Activated T-helper 9 cell treated with anti-CD3 and anti-CD28 coated beads, Interleukin-2, amount 50 U/mL, for 16 hours (primary cell): ENCODE results near the gene MRPS27.
"Not testable (repeated sequence)": the region's sequence is repeated elsewhere in the genome, so short reads cannot be mapped to it uniquely, and the experiment has no call there.

ENCODE experiments used
- DNase-seq: peaks from one replicate; pipeline ENCODE4 v3.0.0-alpha.2; 2020; ENCODE audit warnings: low read depth

Gene MRPS27

GRCh38 chr5:72325566-72326305 is 5.7 kb upstream of the MRPS27 start:
- no peak for DNase-seq

DNA sequence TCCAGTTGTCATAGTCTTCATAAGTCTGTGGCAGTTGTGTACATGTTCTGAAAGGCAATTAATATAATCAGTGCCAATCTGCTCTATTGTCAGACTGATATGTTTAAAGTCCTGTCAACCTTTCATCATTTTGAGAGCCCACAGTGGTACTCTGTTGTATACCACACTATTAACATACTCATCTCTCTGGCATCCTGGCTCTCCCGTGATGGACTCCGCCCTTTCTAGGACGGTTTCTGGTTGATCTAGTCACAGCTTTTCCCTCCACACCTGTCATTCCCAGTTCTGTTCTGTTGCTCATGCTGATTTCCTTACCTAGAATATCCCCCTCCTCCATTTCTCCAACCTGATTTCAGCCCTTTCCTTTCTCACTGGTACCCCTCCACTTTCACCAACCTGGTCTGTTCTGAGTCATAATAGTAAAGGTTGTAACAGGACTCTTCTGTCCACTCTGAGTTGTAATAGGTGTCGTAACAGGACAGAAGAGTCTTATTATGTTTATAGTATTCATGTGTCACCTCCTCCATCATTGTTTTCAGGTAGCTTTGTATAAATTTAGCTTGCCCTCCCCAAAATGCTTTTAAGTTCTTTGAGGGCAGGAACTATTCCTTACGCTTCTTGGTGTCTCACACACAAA is 4.3 kb upstream of the MRPS27 start:
- DNase-seq = no peak

DNA sequence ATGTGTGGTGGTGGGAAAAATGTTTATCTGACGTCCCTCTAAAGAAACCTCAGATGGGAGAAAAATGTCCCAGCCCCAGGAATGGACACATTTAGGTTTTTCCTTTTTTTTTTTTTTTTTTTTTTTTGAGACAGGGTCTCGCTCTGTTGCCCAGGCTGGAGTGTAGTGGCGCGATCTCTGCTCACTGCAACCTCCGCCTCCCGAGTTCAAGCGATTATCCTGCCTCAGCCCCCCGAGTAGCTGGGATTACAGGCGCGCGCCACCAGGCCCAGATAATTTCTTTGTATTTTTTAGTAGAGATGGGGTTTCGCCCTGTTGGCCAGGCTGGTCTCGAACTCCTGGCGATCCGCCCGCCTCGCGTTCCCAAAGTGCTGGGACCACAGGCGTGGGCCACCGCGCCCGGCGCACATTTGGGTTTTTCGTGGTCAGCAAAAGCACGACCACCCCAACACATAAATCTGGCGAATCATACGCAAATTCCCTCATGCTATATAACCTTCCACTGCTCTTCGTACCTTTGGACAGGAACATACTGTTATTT is 535 bp downstream of the MRPS27 start:
- DNase-seq = not testable (repeated sequence)

DNA sequence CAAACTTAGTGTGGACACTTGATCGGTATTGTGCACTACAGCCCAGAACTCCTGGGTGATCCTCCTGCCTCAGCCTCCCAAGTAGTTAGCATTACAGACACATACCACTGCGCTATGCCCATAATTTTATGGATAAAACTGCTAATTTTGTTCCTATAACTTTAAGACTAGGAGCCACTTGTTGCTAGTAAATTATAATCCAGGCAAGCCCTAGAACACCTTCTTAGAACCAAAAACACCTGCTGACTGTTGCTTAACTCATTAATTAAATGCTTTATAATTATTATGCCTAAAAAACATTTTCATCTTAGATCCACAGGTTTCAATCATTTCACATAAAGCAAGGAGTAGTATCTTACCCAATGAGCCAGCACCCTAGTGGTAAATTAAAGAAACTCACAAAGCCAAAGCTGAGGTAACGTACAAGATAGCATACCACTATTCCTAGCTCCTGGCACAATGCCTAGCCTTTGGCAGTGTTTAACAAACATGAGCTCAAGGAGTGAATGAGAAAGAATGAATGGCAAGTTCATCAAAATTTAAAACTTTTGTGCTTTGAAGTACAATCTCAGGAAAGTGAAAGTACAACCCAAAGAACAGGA is 5.4 kb downstream of the MRPS27 start:
- no peak for DNase-seq

- DNase-seq = no peak
Measured at GRCh38 chr5:72313141-72313540, 6.9 kb downstream of the MRPS27 start.

DNA sequence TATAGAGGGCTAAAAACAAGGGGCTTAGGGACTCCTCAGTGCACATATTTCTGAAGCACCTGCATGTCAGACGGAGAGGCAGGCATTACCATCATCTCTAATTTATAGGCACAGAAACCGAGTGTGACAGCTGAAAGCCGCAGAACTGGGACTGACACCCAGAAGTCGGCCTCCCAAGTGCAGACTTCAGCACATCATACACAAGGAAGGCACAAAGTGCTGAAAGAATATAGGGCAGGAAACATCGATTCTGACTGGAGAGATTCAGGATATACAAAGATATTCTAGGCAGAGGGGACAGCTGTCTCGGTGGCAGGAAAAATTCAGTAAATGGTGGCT is 11.2 kb downstream of the MRPS27 start:
- no peak for DNase-seq

DNA sequence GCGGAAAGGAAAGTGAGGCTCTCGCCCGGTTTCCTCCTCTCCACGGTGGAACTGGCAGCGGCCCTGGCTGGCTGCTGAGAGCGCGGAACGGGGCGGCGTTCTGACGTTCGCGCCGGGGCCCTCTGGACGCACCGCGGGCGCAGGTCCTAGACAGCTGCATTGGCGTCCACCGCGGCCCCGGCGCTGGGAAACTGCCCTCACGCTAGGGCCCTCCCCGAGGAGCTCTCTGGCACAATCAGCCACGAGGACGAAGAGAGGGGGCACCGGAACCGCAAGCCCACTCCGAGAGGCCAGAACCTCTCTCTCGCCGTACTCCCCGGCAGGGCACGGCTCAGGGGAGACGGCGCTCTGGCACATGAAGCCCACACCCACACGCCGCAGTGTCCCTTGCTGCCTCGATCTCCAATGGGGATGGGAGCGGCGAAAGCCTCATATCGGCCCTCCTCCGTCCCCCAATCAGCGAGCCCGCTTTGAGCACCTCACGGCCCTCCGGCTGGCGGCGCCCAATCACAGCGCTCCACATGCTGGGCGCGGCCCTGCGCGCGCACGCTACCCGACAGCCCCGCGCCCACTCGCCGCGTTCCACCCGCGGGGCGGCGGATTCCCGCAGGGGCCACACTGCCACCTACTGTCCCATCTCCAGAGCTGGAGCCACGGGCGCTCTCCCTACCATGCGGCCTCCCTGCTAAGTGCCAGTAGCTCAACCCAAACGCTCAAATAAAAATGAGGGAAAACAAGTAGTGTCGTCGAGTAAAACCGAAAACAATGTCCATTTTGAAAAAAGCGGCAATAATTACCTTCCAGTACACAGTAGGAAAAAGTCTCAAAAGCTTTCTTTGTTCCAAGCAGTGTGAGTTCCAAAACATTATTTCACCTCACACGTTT is 11.8 kb downstream of the MRPS27 start:
- DNase-seq = peak; percentile 95

DNA sequence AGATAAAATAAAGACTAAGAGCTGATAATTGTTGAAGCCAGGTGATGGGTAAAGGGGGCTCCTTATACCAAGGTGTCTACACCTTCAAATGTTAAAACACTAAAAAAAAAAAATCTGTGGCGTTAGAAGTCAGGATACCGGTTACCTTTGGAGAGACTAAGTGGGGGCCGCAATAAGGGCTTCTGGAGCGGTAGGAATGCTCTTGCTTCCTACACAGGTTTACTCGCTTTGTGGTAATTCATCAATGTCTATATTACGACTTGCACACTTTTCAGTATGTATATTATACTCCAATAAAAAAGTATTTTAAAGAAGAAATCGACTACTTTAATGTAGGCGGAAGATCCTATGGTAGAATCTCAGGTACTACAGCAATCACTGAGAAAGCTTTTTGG is 12.5 kb downstream of the MRPS27 start:
- no peak for DNase-seq

DNA sequence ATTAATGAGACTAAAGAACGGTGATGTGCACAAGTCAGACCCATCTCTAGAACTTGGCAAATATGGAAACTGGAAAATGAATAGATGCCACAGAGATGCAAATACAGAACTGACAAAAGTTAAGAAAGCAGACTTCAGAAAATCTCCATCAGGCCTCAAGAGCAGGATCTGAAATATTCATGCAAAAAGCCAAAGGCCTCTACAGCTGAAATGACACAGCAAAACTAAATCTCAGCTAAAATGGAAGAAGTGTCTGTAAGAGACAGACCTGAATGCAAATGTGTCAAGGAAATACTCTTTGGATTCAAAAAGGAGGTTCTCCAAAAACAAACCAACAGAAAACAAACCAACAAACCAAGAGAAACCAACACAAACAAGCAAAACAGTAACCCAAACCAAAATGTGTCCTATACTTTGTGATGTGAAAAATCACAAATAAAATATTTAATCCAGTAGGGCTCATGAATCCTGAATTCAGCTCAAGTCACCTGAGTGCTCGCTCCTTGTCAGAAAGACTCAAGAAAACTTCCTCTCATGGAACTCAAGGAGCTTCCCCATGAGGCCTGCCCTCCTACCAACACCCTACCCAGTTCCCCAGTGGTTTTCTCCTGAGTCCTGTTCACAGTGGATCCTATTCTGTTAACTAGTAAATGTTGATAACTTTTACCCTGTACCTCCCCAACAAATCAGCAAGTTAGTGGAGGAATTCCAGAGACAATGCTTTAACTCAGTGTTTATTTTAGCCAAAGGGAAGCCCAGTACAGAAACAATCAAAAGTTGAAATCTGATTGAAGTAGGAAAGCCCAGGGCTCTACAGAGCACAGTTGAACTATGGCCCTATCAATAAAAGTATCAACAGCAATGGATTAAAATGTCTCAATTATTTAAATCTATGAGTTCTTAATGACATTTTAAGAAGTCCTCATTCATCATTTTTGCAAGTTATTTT is 14.6 kb downstream of the MRPS27 start:
- DNase-seq = no peak

DNA sequence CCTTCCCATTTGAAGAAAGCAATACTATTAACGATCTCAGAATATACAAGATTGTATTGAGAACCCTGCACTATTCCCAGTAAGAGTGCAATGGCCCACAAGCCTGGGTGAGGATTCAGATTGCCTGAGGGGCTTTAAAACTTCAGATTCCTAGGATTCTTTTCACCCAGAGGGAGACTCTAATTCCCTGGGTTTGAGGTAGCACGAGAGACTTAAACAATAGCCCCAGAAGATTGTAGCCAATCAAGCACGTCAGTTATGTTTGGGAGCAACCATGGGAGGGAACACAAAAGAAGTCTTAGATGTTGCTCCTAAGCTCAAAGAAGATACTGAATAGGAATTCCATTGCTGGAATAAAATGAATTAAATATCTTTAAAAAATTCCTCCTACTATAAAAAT is 17.9 kb downstream of the MRPS27 start:
- no peak for DNase-seq

DNA sequence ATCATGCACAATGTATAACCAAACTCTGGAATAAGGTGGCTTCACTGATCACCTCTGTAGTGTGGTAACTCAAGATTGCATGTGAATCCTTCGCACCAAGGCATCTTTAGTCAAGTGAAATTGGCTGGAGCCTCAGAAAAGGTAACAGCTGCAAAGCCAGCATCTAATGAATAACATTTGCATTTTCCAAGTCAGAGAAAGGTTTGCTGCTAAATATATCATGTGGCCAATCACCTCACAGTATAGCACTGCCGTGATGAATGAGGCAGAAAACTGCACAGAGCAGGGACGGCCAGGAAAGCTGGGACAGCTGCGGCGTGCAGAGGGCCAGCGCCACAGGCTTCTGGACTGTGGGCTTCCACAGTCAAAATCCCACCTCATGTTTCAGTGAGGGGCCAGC is 18.5 kb downstream of the MRPS27 start:
- DNase-seq = no peak

DNA sequence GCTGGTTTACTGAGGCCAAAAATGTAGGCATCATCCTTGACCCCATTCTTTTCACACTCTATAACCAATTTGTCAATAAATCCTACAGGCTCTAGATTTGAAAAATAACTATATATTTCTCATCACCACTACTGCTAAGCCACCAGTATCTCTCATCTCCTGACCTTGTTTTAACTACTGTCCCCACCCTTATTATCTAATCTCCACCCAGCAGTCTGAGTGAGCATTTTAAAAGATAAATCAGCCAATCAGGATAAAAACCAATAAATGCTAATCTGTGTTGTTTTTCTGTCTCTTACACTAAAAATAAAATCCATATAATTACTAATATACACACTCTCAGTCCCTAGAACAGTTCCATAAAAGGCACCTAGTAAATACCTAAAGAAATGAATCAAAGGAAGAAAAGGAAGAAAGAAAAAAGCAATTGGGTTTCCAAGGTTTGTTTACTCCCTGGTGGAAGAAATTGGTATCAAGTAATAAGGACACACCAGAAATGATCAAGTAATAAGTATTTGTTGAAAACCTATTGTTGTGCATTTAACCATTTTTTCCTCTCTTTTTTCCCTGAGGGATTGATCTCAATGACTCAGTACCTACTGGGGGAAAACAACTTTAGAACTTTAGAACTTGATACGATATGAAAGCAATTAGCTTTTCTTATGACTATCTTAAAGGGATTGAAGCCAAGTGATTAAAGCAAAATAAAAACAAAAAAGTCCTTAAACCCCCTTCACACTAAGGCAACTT is 19.3 kb downstream of the MRPS27 start:
- DNase-seq = no peak

DNA sequence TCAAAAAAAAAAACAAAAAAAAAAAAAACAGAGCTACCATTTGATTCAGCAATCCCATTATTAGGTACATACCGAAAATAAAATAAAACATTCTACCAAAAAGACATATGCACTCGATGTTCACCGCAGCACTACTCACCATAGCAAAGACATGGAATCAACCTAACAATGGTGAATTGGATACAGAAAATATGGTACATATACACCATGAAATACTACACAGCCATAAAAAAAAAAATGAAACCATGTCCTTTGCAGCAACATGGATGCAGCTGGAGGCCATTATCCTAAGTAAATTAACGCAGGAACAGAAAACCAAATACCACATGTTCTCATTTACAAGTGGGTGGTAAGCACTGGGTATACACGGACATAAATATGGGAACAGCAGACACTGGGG is 21.3 kb downstream of the MRPS27 start:
- DNase-seq = no peak

DNA sequence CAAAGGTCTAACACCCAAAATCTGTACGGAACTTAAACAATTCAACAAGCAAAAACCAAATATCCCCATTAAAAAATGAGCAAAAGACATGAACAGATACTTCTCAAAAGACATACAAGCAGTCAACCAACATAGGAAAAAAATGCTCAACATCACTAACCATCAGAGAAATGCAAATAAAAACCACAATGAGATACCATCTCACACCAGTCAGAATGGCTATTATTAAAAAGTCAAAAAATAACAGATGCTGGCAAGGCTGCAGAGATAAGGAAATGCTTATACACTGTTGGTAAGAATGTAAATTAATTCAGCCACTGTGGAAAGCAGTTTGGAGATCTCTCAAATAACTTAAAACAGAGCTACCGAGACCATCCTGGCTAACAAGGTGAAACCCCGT is 21.9 kb downstream of the MRPS27 start:
- DNase-seq = not testable (repeated sequence)

- no peak for DNase-seq
Measured at GRCh38 chr5:72296256-72296655, 23.8 kb downstream of the MRPS27 start.

DNA sequence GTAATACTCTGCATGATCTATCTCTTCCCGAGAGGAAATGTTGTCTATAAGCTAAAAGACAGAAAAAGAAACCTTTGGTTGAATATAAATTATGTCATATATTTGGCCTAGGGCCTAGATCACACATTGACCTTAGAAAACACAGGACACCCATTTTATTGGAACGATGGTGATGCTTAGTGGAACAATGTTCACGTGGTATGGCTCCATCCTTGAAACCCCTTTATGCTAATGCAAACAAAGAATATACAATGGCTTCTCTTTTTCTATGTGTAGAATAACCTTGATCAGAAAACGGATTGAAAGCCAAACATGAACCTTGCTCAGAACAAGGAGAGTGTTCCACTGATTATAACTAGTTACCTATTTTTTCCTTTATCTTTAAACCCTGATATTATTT is 24.5 kb downstream of the MRPS27 start:
- DNase-seq = no peak

DNA sequence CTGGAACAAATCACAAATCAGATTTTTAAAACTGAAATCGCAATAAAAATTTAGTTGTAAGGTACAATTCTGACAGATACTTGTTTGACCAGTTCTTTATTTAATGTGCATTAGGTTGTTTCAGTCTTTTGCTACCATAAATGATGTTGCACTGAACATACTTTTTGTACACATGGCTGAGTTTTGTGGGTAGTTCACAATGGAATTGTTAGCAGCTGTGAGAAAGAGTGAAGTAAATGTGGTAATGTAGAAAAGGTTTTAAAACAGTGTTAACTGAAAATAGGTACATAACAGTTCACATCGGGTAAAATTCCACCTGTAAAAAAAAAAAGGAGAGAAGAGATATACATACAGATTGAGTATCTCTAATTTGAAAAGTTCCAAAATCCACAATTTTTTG is 25.6 kb downstream of the MRPS27 start:
- DNase-seq = no peak

GRCh38 chr5:72293495-72294055 is 26.5 kb downstream of the MRPS27 start:
- DNase-seq = no peak

DNA sequence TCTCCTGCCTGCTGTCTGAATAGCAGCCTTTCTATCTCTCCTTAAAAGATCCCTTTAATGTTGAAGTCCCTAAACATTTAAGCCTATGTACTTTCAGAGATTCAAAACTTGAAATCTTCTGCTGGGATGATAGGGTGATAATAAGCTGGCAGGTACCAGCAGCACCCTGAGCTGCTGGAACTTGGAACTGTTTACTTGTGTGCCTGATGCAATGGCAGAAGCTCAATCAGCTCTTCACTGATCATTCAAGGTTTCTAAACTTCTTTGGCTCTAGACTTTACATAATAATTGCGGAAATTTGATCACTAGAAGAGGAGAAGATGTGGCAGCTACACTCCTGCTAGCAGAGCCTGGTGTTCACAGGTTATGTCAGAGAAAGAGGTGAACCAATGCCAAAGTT is 27.6 kb downstream of the MRPS27 start:
- DNase-seq = no peak

DNA sequence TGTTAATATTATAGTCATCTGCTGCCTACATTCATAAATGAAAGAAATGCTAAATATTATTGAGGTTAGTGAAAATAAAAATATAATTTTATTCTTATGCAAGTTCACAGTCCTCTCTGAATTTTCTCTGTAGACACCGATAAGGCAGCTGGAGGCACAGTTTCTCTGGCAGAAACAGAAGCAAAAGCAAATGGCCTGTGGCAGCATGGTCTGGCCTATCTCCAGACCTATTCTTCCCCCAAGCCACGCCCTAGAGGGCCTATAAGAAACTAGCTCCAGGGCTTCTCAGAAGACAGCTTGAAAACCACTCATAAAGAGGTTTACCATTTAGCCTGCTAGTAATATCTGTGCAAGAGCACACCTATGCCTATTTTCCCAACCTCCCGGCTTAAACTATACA is 28.4 kb downstream of the MRPS27 start:
- DNase-seq = no peak
